ENCODE results near the gene DCDC2C.

GRCh38 chr2:3718679-3719078, 15.3 kb downstream of the DCDC2C start:
- TF ChIP-seq EZH2 (IDR thresholded peaks at IDR 0.05; ENCODE audit: low read depth, unreplicated experiment) (no peak), CTCF (conservative IDR thresholded peaks at IDR 0.05; ENCODE audit: low read depth in 2 of 2) (no peak), EZH2phosphoT487 (IDR thresholded peaks at IDR 0.05; ENCODE audit: unreplicated experiment) (no peak)

All from GM23338 (cell line).